HG02943 (cell line): Measurements from ENCODE around the gene CADM1.

Source experiments
- ATAC-seq: cut with Tn5 transposase; IDR thresholded peaks from one replicate; pipeline ENCODE4 v1.9.1; 2021; ENCODE audit warnings: mild to moderate bottlenecking, low read depth, moderate library complexity; ENCODE audit not compliant: unreplicated experiment

Gene CADM1

DNA sequence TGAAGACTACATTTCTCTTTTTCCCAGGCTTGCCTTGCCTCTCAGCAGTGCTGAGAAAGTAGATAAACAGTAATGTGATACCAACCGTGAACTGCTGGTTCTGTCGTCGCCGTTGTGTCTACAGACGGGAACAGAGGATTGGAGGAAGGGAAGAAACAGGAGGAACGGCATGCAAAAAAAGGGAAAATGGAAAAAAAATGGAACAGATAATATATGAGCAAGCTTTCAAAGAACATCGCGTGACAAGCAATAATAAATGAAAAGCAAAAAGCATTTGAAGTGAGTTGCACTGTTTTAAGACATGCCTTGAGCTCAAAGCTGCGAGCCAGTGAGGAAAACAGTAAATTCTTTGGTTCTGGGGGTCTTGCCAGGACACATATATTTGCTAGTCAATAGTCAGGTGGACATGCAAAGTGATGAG is 305.9 kb downstream of the CADM1 start:
- ATAC-seq, result no peak

DNA sequence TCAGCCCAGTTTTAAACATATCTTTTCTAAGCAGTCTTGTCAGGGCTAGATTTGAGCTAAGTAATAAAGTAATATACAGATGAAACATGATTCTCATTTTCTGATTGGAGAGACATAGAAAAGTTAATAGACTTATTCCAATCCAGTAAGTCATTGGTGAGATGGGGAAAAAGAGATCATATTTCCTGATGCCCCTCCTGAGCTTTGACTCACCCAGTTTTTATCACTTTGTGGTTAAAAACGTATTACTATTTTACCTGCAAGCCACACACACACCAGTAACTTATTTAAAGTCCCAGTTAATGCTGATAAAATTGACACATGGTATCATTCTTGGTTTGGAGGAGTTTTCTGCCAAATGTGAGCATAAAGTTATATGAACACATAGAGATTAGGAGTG is 306.8 kb downstream of the CADM1 start:
- ATAC-seq, result no peak

- no peak for ATAC-seq
Observed at GRCh38 chr11:115197031-115197430, 307.2 kb downstream of the CADM1 start.

- ATAC-seq, result no peak
Observed at GRCh38 chr11:115194802-115195110, 309.5 kb downstream of the CADM1 start.

DNA sequence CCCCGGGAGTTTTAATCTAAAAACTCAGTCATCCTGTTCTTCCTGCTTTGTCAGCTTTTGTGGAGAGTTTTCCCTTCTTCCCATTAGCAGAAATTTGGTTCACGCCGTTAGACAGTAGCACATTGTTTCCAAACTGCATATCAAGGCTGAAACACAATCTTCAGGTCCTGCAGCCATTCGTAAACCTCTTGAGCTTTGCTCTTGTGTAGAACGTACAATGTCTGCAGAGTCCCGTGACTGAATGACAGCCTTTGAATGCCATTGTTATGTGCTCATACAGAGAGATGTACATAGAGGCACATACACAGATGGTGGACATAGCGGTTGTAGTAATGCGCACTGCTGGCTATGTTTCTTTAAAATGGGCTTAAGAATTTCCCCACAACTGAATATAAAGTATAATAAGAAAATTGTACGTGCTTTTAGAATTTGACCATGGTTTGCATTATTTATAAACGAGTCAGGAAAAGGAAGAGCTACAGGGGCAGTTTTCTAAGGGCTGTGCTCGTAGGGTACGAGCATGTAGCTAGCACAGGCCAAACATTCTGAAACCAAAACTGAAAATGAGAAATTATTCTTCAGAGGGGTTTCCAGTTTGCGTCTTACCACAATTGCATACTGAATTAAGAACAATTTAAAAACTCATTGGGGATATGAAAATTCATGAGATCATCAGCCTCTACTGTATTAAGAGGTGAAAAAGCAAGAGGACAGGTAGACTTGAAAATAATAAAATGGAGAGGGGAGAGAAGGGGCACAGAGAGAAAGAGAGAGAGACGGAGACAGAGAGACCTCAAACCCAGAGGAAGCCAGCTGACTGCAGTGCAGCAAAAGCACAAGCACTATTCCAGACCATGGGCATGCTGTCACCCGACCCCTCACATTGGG is 310.1 kb downstream of the CADM1 start:
- ATAC-seq, result no peak

DNA sequence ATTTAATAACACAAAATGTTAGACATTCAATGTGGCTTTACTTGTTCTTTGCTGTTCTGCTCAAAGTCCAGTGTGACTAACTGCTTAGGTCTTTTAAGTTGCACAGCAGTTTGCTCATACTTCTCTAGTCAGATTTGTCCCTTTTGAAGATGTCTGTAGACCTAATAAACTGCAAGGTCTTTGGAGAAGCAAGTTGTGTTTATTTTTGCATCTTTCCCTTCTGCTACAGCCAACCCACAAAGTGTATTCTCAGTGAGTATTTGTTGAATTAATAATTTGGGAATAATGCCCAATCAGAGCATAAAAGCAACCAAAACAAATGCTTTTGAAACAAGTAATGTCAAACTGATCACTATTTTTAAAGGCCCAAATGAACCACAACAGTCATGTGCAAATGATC is 312.5 kb downstream of the CADM1 start:
- ATAC-seq, result no peak

DNA sequence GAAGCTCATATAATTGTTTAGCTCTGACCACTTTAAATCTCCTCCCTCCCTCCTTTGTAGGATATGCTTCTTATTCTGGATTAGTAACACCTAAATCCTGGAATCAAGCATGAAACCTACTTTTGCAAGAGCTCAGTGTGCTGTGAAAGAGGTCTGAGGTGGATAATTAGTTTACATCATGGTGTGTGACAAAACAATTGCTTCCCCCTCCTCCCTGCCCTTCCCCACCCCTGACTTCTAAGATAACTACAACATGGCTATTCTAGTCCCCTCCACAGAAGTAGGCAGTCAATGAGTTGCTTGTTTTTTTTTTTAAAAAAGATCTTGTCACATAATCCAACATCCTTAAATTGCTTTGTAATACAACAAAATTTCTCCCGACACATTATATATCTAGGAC is 314.0 kb downstream of the CADM1 start:
- ATAC-seq, result no peak

GRCh38 chr11:115188898-115189278 is 315.3 kb downstream of the CADM1 start:
- no peak for ATAC-seq

GRCh38 chr11:115188188-115188897 is 315.9 kb downstream of the CADM1 start:
- ATAC-seq, result no peak

DNA sequence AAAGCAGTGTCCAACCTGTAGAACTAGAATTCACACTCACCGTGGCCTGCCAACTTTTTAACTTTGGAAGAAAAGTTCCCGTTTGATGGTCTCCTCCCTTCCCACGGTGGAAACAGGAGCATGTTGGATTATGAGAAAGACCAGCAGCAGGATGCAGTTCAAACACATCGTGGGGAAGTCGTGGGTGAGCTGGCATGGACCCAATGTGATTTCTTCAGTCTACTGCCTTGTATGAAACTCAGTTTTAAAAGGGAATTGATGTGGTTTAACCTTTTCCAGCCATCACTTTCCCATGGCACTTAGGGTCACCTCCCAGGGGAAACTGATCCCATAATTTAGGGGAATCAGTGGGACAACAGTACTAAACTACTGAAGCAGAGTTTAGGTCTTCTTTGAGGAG is 318.3 kb downstream of the CADM1 start:
- ATAC-seq, result no peak

DNA sequence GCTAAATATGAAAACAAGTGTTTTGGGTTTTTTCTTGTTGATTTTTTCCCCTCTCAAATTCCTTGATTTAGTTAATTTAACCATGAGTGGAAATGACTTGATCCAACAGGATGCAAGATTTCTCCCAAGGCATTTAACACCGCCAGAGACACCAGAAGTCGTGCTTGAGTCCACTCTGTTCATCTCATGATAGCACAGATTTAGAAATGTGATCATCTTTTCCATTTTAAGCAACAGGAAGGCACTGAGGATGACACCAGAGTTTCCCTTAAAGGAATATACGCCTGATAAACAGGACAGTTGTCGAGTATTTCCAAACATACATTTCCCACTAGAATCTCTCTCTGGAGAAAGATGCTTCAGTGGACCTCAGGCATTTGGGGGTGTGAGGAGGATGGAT is 318.7 kb downstream of the CADM1 start:
- no peak for ATAC-seq

DNA sequence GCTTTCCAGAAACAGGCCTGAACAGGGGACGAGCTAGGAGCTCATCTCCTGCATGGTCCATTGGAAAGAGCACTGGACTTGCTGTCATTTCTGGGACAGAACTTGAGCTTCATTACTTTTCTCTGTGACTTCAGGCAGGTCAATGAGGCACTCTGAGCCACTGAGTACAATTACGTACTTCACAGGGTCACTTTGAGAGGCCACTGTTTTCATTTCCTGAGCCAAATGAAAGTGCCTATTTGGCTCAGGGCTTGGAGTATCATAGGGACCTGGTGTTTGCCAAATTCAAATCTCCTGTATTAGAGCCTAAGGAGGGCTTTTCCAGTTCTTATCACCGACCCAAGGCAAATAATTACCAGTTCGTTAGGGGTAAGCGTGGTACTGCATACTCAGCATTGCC is 319.3 kb downstream of the CADM1 start:
- no peak for ATAC-seq

DNA sequence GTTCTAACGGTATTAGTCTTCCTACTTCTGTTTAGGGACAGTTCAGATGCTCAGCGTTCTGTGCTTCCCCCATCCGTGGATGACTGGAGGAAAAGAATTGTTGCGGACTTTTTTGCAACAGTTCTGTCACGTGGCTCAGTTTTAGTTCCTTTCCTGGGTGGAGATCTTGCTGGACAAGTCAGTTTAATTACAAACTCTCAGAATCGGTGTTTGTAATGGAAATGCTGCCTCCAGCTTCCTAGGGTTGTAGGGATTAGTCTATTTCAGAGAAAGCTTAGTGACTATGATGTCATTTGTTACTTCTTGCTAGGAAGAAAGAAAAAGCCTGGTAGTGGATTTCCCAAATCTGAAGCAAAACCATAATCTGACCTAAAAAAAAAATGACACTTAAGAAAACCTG is 320.4 kb downstream of the CADM1 start:
- ATAC-seq, result no peak

DNA sequence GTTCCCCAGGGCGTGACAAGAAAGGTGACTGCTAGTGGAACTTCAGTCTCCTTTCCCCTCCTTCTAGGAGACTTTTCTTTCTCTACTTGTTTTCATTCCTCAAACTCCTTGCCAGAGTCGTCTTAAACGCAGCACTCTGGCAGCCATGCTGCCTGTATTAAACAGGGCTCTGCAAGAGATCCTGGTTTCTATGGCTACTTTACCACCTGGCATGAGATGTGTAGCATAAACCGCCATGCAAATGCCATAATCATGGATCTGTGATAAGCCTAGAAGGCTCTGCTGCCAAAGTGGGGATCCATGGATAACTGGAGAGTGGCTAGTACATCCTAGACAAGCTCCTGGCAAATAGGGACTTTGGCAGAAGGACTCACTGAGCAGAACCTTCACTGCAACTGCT is 321.1 kb downstream of the CADM1 start:
- ATAC-seq, result no peak

- ATAC-seq, result no peak
Observed at GRCh38 chr11:115182282-115182955, 321.8 kb downstream of the CADM1 start.

DNA sequence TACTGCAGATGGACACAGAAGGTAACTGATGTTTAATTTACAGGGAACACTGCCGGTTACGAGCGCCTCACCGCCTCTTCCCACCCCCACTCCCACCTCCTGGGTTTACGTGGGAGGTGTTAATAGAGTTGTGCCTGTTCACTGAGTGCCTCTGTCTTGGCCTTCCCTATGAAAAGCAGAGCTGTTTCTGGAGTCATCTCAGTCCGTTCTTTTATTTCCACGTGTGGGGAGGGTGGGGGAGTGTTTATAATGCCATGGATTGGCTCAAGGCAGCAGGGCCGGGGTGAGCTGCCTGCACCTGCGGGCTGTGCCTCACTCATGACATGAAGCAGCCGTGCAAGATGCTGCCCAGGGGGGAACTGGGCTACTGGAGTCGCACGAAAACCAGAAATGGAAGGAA is 322.7 kb downstream of the CADM1 start:
- ATAC-seq, result no peak

GRCh38 chr11:115180272-115180671 is 323.9 kb downstream of the CADM1 start:
- no peak for ATAC-seq

DNA sequence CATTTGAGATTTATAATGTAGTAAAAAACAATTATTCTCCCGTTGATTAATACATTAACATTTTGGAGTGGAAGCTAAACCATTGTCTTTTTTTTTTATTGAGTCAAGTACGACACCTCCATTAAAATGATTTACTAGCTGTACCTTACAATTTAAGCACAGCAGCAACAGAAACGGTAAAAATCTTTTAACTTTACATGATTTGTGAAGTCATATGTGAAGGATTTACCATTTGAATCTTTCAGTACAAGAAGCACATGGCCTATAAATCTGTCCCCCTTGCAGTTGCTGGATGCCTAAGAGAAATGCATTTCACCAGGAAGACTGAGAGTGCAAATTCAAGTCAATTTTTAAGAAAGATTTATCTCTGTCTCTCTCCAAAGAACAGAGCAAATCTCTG is 324.6 kb downstream of the CADM1 start:
- no peak for ATAC-seq

DNA sequence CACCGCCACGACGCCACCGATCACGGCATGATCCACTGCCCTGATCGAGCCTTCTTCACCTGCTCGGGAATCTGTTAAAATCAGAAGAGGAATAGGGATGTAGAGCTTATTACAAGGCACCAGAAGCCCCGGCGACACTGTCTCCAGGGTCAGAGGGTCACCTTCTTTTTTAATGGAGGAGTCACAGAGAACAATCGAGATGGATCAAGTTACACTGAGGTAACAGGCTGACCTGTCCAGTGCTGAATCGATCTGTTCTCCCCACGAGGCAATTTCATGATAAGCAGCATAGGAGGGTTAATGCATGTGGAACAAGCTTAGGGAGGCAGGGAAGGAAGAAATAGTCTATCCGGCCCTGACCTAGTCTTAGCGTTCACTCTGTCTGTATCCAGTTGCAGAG is 325.5 kb downstream of the CADM1 start:
- ATAC-seq, result no peak

GRCh38 chr11:115173136-115173535 is 331.1 kb downstream of the CADM1 start:
- ATAC-seq, result no peak

- no peak for ATAC-seq
Observed at GRCh38 chr11:115170133-115170815, 333.9 kb downstream of the CADM1 start.
